GM19463 (cell line): ENCODE data around the gene RSU1.
"Not testable (repeated sequence)": the region's sequence is repeated elsewhere in the genome, so short reads cannot be mapped to it uniquely, and the experiment has no call there.

Experiments
- ATAC-seq: cut with Tn5 transposase; IDR thresholded peaks from one replicate; pipeline ENCODE4 v1.9.1; 2021; ENCODE audit warnings: mild to moderate bottlenecking, moderate library complexity; ENCODE audit not compliant: unreplicated experiment

RSU1 gene

DNA sequence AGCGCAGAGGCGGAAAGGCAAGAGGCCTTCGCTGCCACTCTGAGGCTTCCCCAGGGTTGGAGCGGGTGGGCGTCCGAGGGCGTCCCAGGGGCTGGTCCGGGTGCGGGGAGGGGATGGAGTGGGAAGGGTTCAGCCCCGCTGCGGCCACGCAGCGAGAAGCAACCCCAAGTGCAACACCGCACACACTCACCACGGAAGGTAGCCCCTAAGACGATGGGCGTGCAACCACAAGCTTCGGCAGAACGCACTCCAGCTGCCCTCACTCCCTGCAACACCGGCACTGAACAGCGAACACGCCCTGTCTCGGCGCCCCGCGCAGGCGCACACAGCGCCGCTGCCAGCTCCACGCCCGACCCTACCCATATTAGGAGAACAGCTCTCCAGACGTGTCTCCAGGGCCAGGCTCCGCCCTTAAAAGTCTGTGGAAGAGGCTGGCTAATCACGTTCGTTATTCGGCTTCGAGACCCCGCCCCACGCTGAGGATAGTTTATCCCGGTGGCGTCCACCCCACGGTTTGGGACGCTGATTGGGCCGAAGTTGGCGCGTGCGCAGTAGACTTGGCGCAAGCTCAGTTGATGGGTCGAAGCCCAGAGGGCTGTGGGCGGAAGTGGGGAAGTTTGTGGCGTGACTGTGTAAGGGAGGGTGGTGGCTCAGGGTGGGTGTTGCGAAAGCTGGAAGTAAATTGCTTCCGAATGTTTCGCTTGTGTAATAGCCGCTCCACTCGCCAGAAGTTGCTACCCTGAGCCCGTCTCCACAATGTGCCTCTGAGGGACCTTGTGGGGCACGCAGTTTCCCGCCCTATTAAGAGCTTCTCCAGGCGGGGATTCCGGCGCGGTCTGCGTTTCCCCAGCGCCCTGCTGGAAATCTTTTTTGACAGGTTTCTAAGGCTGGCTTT is at the start of gene RSU1:
Gene RSU1, minus strand, starts transcription at position 300 of the 895 bp plus-strand sequence. CDS start 343 bp downstream, outside the sequence.
- ATAC-seq = peak; percentile 97

DNA sequence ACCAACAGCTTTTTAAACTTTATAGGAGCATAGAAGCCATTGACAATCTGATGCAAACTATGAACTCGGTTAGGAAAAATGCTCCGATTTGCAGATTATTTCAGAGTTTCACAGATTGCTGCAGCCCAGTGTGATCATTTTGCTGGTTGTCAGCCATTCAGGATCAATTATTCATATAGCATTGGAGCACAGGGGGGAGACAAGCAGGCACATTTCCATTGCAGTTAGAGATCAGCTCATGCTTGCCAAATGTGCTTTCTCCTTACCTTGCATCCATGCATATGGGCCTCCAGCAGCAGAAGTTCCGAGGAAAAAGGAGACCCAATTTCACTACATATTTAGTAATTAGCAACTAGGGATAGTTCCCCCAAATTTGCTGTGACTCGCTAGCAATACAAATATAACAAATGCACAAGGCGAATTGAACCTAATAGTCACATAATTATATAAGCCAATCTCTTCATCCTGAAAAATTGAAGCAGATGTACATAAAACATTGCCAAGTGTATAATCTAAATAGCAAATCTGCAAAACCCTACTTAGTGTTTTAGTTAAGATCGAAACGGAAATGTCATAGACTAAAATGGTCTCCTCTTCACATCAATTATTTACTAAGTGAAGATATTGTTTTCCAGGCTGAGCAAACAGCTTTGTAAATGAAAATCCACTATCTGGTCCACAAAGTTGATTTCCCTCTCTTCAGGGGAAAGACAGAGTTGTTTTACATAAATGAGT is 49.5 kb upstream of the RSU1 start:
- ATAC-seq = no peak

DNA sequence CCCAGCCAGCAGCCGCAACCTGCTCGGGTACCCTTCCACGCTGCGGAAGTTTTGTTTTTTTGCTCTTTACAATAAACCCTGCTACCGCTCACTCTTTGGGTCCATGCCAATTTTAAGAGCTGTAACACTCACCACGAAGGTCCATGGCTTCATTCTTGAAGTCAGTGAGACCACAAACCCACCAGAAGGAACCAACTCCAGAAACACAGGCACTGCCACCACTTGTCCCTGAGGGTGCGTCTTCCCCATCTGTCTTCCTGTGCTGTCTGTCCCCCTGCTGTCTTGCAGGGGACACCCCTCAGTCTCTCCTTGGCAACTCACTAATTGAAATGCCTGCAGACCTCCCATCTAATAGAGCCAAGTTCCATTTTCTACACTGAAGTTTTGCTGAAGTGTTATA is 48.5 kb upstream of the RSU1 start:
- no peak for ATAC-seq

DNA sequence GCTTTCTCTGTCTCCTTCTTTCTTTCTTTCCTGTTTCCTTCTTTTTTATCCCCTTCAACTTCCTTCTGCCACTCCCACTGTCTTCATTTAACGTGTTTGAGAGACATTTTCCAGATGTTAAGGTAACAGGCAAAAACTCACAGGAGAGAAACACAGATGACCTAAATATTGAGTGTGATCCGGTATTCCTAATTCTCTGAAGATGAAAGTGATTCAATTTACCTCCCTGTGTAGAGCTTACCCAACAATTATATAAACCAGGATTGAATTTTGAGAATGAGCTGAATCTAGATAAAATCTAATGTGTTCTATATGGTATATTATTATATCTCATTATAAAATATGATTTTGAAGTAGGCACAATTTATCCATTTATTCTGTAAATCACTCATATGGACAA is 46.5 kb upstream of the RSU1 start:
- ATAC-seq = no peak

DNA sequence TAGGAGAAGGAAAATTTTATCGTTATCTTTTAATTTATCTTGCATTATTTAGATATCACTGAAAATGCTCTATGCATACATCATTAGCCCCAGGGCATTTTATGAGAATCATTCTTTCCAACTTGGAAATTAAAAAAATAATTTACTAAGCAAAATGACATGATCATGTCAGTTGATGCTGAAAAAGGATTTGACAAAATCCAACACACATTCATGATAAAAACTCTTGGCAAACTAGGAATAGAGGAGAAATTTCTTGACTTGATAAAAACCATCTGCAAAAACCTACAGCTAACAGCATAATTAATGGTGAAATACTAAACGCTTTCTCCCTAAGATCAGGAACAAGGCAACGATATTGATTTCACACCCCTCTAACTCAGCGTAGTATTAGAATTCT is 40.2 kb upstream of the RSU1 start:
- ATAC-seq = no peak

DNA sequence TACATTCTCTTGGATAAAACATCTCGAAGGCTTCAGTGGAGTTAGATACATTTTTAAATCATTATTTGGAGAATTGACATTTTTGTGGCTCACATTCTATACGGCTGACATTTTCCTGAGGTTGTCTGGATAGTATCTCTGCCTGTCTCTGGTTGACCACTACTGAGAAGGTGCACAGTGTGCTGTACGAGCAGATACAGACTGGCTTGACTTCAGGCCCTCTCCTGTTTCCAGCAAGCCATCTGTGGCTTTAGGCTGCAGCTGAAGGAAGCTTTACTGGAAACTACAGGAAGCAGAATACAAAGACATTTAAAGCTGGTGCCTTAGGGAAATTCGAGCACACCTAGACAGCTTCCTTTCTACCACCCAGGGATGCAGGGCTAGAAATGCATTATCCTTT is 39.3 kb upstream of the RSU1 start:
- ATAC-seq = no peak

DNA sequence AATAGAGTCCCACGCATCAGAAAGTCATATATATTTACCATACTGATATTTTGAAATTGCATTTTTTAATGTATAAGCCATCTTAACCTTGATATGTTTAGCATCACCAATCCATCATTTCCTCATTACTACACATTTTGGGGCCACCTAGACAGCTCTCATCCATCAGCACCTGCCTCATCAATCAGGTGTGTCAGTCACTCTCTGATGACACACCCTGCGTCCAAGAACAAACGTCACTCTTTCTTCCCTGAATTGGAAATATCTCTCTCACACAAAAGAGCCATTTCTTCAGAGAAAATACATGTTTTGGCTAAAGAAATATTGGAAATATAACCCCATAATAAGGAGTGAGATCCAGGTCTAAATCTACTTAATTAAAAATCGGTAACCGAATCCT is 38.9 kb upstream of the RSU1 start:
- no peak for ATAC-seq

DNA sequence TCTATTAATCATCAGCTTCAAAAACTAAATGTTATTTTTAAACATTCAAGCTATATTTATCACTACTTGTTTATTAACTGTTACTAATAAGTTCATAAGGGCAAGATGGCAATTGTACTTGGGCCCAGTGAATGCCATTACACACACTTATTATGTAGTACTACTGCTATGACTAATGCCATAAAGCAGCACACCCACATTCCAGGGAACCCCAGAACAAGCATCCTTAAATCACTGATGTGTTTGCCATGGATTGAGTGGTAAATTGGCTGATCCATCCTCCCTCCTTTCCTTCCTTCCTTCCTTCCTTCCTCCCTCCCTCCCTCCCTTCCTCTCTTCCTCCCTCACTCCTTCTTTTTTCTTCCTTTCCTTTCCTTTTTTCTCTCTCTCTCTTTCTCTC is 37.4 kb upstream of the RSU1 start:
- no peak for ATAC-seq

DNA sequence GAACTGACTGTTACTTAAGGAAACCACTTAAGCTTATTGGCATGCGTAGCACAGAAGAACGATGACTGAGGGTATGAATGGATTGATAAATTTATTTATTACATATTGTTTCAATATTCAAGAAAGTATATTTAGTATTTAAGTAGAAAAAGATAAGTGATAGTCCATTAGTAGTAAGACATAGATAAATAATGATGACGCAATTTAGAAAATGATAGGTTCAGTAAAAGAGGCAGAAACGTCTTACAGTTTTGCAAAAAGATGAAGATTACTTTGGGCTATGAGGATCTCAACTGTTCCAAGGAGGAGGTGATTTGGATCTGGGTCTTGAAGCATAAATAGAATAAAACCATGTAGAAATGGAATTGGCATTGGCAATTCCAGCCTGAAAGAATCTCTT is 36.6 kb upstream of the RSU1 start:
- ATAC-seq = no peak

DNA sequence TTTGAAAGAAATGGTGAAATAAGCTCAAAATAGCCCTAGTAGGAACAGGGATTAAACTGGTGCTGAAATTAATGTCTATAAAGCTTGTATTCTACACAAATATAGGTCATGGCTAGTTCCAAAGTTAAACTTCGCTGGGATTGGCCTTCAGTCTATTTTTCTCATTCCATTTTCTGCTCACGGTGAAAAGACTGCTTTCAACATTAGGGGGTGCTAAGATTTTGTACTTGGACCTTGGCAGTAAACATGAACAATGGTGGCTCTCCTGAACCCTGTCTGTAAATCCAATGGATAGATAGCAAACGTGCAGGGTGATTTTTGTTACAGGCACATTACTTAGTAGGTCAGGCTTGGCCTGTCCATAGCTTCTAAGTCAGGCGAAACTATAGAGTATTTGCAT is 36.0 kb upstream of the RSU1 start:
- ATAC-seq = no peak

DNA sequence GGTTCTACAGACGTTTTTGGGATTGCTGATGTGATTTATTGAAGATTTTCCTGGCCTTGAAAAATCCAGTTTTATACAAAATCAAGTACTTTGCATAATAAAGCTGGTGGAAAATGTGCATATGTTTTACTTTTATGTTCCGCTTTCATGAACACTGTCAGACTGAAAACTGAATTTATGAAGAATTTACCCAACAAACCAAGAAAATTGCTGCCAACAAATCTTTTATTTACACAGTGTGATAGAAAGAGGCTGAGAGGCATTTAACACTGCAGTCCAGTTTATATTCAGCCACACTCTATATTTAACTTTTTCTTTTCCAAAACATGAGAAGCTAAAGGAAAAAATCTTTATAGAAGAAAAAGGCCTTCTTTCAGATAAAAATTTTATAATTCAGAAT is 35.4 kb upstream of the RSU1 start:
- ATAC-seq = no peak

DNA sequence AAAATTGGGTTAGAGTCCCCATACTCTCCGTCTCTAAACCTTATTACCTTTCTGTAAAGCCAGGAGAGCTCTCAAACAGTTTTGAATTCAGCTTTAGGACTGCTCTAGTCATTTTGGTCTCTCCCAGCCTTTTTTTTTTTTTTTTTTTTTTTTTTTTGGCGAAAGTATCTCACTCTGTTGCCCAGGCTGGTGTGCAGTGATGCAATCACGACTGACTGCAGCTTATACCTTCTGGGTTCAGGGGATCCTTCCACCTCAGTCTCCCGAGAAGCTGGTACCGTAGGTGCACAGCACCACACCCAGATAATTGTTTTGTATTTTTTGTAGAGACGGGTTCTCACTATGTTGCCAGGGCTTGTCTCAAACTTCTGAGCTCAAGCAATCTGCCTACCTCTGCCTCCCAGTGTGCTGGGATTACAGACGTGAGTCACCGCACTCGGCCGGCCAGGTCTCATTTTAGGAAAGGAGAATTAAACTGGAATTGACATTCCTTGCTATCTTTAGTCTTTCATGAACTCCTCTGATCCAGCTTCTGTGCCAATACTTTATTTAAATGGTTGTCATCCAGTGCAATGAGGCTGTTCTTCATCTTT is 31.4 kb upstream of the RSU1 start:
- no peak for ATAC-seq

DNA sequence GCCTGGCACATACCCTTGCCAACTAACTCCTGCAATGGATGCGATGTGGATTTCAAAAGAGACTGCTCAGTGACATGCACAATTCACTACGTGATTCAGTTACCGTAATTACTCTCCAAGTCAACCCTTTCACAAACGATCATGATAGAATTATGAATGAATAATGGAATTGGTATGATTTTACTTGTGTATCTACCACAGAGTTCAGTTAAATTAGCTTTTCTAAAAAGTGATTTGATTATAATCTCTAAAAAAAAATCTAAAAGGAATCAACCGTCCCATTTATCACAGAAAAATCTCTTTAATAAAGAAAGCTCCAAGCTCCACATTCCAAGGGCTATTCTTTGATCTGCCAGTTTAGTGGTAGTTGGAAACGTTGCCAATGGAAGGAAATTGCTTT is 30.4 kb upstream of the RSU1 start:
- no peak for ATAC-seq

DNA sequence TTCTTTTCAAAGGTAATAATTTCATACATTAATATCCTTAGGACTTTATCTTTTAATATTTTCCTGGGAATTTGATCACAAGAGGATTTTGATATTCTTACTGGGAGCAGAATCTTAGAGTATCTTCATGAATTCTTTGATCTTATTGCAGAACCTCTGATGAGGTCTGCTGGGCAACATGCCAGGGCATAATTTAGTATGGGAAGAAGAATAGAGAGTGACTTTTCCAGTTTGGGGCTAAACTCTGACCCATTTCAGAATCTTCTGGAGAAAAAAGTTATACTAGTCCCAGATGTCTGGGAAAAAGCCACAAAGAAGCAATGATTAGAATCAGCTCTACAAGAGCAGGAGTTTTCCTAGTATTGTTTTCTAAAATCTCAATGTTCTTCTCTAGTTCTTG is 28.0 kb upstream of the RSU1 start:
- ATAC-seq = no peak

DNA sequence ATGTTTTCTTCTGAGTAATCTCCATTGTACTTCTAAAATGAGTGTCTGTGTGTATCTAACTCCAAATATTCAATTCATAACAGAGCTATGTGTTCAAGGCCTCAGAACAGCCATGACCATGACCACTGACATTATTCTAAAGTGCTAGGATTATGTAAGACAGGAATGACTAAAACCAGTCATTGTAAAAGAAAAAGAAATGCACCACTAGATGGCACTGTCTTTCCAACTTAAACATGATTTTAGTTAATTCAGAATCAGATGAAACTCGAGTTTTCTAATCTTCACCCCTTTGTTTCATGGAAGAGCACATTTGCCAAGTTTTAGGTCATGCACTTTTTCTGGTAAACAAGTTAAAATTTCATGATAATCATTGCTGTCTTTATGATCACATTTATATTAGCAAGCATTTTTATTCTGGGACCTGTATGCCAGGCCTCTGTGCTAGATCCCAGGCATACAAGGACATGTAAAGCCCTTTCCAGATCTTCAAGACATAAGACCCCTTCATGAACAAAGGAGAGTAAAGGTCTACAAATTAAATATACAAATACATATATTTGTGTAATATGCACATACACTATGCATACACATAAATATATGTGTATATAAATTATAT is 26.1 kb upstream of the RSU1 start:
- peak; percentile 50 for ATAC-seq

DNA sequence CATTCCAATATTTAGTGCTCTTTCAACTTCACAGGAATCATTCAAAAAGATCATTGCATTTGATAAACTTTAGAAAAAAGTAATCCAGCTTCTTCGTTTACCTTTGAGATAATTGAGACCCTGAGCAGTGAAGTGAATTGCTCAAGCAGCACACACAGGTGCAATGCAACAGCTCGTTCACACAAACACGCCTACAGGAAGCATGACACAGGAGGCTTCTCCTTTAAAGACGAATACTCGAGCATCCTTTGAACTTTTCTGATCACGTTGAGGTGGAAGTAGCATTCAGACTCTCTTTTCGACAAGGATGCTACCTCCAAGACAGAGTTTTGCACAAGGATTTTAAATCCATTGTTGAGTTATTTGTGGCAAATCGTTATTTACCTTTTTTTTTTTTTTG is 18.0 kb upstream of the RSU1 start:
- no peak for ATAC-seq

DNA sequence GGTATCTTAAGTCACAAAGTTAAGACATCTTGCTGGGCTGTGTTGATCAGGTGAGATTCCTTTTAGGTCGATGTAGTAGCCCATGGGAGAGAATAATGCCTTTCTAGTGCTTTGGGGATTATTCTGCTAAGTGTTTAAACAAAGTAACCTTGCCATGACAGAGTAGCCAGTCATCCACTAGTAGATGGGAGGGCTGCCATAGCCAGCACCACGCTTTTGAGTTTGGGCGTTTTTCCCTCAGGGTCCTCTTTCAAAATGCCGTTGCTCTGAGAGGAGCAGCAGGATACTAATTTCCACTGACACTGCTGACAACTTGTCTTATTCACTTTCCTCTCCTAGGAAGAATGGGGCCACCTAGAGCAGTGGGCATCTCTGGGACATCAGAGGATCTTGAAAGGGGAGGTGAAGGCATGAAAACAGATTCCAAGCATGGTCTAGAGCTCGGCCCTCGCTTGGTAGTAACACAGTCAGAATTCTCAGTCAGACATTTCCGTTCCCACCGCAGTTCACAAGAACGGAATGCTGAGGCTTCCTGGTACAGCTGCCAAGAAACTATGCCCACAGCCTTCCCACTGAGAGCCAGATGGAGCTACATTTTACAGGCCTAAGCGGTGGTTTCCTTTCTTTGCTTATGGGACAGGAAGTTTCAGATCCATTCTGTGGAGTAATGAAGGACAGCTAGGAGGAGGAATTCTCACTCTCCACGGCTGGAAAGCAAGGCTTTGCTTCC is 15.3 kb upstream of the RSU1 start:
- ATAC-seq = no peak

DNA sequence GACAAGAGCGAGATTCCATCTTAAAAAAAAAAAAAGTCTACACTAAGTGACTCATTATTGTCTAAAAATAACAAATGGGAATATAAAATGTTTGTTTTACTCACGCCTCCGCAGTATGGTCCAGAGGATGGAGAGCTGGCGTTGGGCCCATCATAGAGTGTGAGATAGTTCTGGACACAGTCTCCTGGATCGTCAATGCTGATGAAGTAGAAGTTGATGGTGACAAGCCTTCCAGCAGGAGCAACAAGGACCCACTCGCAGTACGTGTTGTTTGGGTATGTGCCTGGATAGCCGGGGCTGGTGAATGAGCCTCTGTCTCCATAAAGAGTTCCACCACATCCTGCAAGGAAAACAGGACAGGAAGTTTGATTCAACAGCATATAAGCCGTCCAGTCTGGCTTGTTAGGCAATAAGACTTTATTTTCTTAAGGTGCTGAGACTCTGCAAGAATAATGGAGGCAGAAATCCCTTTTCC is 11.5 kb upstream of the RSU1 start:
- no peak for ATAC-seq

DNA sequence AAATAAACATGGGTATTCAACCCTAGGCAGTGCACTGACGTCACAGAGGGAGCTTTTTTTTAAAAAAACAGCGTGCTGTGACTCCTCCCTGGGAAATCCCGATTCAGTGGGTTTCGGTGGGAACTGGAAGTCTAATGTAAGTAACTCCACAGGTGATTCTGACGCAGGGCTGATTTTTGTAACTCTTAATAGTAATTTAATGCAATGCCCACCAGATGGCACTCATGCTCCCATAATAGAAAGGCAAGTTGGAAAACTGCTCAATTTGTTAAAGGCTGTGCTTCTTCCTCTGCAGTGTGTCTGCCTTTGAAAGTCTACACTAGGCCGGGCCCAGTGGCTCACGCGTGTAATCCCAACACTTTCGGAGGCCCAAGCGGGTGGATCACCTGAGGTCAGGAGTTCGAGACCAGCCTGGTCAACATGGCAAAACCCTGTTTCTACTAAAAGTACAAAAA is 10.9 kb upstream of the RSU1 start:
- peak; percentile 72 for ATAC-seq

DNA sequence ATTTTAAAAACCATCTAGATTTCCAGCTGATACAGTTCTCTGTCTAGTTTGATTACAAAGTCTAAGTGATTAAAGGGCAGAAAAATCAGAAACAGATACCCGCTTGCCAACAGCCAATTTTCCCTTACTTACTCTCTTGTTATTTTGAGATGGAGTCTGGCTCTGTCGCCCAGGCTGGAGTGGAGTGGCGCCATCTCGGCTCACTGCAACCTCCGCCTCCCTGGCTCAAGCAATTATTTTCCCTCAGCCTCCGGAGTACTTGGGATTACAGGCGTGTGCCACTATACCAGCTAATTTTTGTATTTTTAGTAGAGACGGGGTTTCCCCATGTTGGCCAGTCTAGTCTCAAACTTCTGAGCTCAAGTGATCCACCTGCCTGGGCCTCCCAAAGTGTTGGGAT is 10.2 kb upstream of the RSU1 start:
- not testable (repeated sequence) for ATAC-seq
